OCI-LY7 (cell line): Measurements from ENCODE around the gene COLEC12.

ENCODE experiments used
- EZH2phosphoT487 ChIP-seq: fragments of 200-600 bp; sonication (generic); IDR thresholded peaks from 2 replicates; pipeline ENCODE4 v1.6.1; 2018; ENCODE audit warnings: low read depth, borderline replicate concordance, mild to moderate bottlenecking, mixed run types, antibody characterized with exemption, low read length, moderate library complexity, mixed read lengths
- TF ChIP-seq, protein P1 (sequence below): fragments of 200-600 bp; sonication (generic); conservative IDR thresholded peaks from 2 replicates; pipeline ENCODE4 v1.5.1; 2014; ENCODE audit warnings: mild to moderate bottlenecking, antibody characterized with exemption, low read length, moderate library complexity, mixed read lengths

DNA sequence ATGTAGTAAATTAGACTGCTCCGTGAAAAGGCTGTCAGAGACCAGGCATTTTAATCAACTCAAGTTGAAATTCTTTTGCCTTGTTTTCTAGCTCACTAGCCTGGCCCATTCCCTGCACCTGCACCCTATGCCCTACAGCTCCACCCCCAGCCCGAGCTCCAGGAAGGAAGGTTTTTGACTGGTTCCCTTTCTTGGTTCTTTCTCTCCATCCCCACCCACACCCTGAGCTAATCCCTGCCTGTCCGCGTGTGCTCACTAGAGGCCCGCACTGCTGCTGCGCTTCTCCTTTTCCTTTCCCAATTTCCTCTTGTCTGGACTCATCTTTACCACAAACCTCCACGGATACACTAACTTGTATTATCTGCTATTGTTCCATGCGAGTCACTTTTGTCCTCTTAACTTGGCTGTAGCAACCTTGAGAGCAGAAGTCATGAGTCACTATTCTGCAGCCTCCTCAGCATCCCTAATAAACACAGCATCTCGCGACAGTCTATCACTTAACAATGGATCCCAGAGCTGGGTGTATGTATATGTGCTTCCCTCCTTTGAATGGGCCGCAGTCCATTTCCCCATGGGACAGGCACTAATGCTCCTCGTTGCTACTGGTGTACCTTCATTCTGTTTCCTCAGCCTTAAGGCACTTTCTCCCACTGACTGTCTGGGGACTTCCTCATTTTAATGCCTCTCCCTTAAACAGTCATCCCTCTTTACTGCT, 36.5 kb downstream of the COLEC12 start:
- TF ChIP-seq, protein P1, sequence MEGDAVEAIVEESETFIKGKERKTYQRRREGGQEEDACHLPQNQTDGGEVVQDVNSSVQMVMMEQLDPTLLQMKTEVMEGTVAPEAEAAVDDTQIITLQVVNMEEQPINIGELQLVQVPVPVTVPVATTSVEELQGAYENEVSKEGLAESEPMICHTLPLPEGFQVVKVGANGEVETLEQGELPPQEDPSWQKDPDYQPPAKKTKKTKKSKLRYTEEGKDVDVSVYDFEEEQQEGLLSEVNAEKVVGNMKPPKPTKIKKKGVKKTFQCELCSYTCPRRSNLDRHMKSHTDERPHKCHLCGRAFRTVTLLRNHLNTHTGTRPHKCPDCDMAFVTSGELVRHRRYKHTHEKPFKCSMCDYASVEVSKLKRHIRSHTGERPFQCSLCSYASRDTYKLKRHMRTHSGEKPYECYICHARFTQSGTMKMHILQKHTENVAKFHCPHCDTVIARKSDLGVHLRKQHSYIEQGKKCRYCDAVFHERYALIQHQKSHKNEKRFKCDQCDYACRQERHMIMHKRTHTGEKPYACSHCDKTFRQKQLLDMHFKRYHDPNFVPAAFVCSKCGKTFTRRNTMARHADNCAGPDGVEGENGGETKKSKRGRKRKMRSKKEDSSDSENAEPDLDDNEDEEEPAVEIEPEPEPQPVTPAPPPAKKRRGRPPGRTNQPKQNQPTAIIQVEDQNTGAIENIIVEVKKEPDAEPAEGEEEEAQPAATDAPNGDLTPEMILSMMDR, result no peak
- no peak for TF ChIP-seq EZH2phosphoT487
